HepG2 (cell line): Measurements from ENCODE around the gene YAP1. TPM values are rescaled to one million over a fixed set of nuclear protein-coding genes. Genes with fewer than 3 reads are reported as not detected.
A peak's percentile ranks its signal among the peaks of the same experiment; 100 is the strongest.

Experiments
- EEA1 ChIP-seq: sonication (generic); formaldehyde crosslinking; IDR thresholded peaks from 2 replicates; pipeline ENCODE4 v1.5.1; 2020; ENCODE audit warnings: mild to moderate bottlenecking, missing genetic modification reagents, borderline replicate concordance
- HMG20B ChIP-seq: conservative IDR thresholded peaks from 2 replicates; pipeline ENCODE4 v1.6.1; 2016; ENCODE audit warnings: missing genetic modification reagents, missing compliant biosample characterization
- ISL2 ChIP-seq: sonication (generic); formaldehyde crosslinking; IDR thresholded peaks from 2 replicates; pipeline ENCODE4 v1.5.0; 2020; ENCODE audit warnings: missing genetic modification reagents
- ISX ChIP-seq: sonication (generic); formaldehyde crosslinking; conservative IDR thresholded peaks from 2 replicates; pipeline ENCODE4 v1.5.0; 2020; ENCODE audit warnings: missing genetic modification reagents
- KLF13 ChIP-seq: sonication (generic); formaldehyde crosslinking; IDR thresholded peaks from 2 replicates; pipeline ENCODE4 v1.4.0; 2020; ENCODE audit warnings: mild to moderate bottlenecking, missing genetic modification reagents
- RAD21 ChIP-seq: fragments of 450-650 bp; formaldehyde crosslinking; IDR thresholded peaks from 2 replicates; pipeline ENCODE4 v1.5.0; 2020; ENCODE audit warnings: mild to moderate bottlenecking
- SSRP1 ChIP-seq: IDR thresholded peaks from 2 replicates; pipeline ENCODE4 v1.6.1; 2016; ENCODE audit warnings: control low read depth
- TBL1XR1 ChIP-seq: fragments of 150-350 bp; IDR thresholded peaks from 2 replicates; pipeline ENCODE4 v1.6.1; 2014; ENCODE audit warnings: borderline replicate concordance, low read length; ENCODE audit not compliant: partially characterized antibody
- ZBTB46 ChIP-seq: sonication (generic); formaldehyde crosslinking; IDR thresholded peaks from 2 replicates; pipeline ENCODE4 v1.4.0; 2020; ENCODE audit warnings: mild to moderate bottlenecking, missing genetic modification reagents, borderline replicate concordance
- ZFP82 ChIP-seq: sonication (generic); formaldehyde crosslinking; IDR thresholded peaks from 2 replicates; pipeline ENCODE4 v1.5.1; 2020; ENCODE audit warnings: mild to moderate bottlenecking, missing genetic modification reagents, borderline replicate concordance
- ZNF205 ChIP-seq: IDR thresholded peaks from 2 replicates; pipeline ENCODE4 v1.6.1; 2018; ENCODE audit warnings: missing biosample characterization, missing genetic modification reagents
- ZNF446 ChIP-seq: sonication (generic); formaldehyde crosslinking; IDR thresholded peaks from 2 replicates; pipeline ENCODE4 v1.5.0; 2020; ENCODE audit warnings: mild to moderate bottlenecking, missing genetic modification reagents
- ZNF530 ChIP-seq: sonication (generic); formaldehyde crosslinking; IDR thresholded peaks from 2 replicates; pipeline ENCODE4 v1.5.0; 2020; ENCODE audit warnings: low read depth, mild to moderate bottlenecking, missing genetic modification reagents
- ZNF543 ChIP-seq: sonication (generic); formaldehyde crosslinking; IDR thresholded peaks from 2 replicates; pipeline ENCODE4 v1.4.0; 2020; ENCODE audit warnings: mild to moderate bottlenecking, missing genetic modification reagents
- ZNF788 ChIP-seq: sonication (generic); formaldehyde crosslinking; IDR thresholded peaks from 2 replicates; pipeline ENCODE4 v1.5.0; 2020; ENCODE audit warnings: mild to moderate bottlenecking, missing genetic modification reagents, borderline replicate concordance
- polyA plus RNA-seq, 8 experiments: library from polyadenylated mRNA; depleted of rRNA in 3 of 8; stranded (reverse) in 7 of 8; unstranded in 1 of 8; fragments of >200 nt; fragmentation: Illumina TruSeq in 4 of 8; extraction: Trizol in 4 of 8; gene quantifications; 2 replicates each; pipeline versions ENCODE4 v1.2.1 to v1.2.3, GENCODE V29; 2011 to 2016; ENCODE audit warnings: low read depth in 4 of 8, missing spikeins in 1 of 8, mixed read lengths in 1 of 8; ENCODE audit not compliant: insufficient read depth in 1 of 8
- total RNA-seq, 5 experiments: library from RNA; depleted of rRNA; stranded (reverse); fragments of >200 nt; fragmentation: Illumina TruSeq; extraction: Trizol; gene quantifications; 2 replicates each; pipeline ENCODE4 v1.2.3, GENCODE V29; 2016; ENCODE audit warnings: low read depth in 1 of 5
- TF ChIP-seq, protein P1 (sequence below): sonication (generic); formaldehyde crosslinking; IDR thresholded peaks from one replicate; pipeline ENCODE4 v1.5.1; 2020; ENCODE audit warnings: mild to moderate bottlenecking, missing genetic modification reagents; ENCODE audit errors: not compliant biosample characterization
- TF ChIP-seq, protein P2 (sequence below): IDR thresholded peaks from 2 replicates; pipeline ENCODE4 v1.6.1; 2016
- TF ChIP-seq, protein P3 (sequence below): sonication (generic); formaldehyde crosslinking; IDR thresholded peaks from 2 replicates; pipeline ENCODE4 v1.5.0; 2020; ENCODE audit warnings: missing genetic modification reagents

YAP1 gene
- total and polyA plus RNA-seq, 2 of the 13 experiments (the other 11 are each of a cell fraction or from before 2014, with no cell fraction given) = 59.5 to 91.0 TPM

GRCh38 chr11:102186551-102187191 lies 76.4 kb downstream of the YAP1 start (continued):
- TF ChIP-seq, protein P1, sequence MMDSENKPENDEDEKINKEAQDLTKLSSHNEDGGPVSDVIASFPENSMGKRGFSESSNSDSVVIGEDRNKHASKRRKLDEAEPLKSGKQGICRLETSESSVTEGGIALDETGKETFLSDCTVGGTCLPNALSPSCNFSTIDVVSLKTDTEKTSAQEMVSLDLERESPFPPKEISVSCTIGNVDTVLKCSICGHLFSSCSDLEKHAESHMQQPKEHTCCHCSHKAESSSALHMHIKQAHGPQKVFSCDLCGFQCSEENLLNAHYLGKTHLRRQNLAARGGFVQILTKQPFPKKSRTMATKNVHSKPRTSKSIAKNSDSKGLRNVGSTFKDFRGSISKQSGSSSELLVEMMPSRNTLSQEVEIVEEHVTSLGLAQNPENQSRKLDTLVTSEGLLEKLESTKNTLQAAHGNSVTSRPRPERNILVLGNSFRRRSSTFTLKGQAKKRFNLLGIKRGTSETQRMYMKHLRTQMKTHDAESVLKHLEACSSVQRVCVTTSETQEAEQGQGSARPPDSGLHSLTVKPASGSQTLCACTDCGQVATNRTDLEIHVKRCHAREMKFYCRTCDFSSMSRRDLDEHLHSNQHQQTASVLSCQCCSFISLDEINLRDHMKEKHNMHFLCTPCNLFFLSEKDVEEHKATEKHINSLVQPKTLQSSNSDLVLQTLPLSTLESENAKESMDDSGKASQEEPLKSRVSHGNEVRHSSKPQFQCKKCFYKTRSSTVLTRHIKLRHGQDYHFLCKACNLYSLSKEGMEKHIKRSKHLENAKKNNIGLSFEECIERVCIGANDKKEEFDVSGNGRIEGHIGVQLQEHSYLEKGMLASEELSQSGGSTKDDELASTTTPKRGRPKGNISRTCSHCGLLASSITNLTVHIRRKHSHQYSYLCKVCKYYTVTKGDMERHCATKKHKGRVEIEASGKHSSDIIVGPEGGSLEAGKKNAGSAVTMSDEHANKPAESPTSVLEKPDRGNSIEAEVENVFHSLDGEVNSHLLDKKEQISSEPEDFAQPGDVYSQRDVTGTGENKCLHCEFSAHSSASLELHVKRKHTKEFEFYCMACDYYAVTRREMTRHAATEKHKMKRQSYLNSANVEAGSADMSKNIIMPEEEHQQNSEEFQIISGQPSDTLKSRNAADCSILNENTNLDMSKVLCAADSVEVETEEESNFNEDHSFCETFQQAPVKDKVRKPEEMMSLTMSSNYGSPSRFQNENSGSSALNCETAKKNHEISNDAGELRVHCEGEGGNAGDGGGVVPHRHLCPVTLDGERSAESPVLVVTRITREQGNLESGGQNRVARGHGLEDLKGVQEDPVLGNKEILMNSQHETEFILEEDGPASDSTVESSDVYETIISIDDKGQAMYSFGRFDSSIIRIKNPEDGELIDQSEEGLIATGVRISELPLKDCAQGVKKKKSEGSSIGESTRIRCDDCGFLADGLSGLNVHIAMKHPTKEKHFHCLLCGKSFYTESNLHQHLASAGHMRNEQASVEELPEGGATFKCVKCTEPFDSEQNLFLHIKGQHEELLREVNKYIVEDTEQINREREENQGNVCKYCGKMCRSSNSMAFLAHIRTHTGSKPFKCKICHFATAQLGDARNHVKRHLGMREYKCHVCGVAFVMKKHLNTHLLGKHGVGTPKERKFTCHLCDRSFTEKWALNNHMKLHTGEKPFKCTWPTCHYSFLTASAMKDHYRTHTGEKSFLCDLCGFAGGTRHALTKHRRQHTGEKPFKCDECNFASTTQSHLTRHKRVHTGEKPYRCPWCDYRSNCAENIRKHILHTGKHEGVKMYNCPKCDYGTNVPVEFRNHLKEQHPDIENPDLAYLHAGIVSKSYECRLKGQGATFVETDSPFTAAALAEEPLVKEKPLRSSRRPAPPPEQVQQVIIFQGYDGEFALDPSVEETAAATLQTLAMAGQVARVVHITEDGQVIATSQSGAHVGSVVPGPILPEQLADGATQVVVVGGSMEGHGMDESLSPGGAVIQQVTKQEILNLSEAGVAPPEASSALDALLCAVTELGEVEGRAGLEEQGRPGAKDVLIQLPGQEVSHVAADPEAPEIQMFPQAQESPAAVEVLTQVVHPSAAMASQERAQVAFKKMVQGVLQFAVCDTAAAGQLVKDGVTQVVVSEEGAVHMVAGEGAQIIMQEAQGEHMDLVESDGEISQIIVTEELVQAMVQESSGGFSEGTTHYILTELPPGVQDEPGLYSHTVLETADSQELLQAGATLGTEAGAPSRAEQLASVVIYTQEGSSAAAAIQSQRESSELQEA (CRISPR knock-in tag) = no peak
- no peak for TF ChIP-seq TBL1XR1
- no peak for TF ChIP-seq ZNF205 (CRISPR knock-in tag)
- TF ChIP-seq, protein P2, sequence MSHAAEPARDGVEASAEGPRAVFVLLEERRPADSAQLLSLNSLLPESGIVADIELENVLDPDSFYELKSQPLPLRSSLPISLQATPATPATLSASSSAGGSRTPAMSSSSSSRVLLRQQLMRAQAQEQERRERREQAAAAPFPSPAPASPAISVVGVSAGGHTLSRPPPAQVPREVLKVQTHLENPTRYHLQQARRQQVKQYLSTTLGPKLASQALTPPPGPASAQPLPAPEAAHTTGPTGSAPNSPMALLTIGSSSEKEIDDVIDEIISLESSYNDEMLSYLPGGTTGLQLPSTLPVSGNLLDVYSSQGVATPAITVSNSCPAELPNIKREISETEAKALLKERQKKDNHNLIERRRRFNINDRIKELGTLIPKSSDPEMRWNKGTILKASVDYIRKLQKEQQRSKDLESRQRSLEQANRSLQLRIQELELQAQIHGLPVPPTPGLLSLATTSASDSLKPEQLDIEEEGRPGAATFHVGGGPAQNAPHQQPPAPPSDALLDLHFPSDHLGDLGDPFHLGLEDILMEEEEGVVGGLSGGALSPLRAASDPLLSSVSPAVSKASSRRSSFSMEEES (CRISPR knock-in tag) = 0 out of 2 replicates have a peak, but pooled peaks have one; percentile 32
- peak; percentile 82 for TF ChIP-seq ISL2
- TF ChIP-seq RAD21 (CRISPR knock-in tag) = 0 out of 2 replicates have a peak, but pooled peaks have one; percentile 17
- TF ChIP-seq ZNF446 (CRISPR knock-in tag) = no peak
- no peak for TF ChIP-seq ZBTB46
- TF ChIP-seq ZNF543 (CRISPR knock-in tag) = no peak
- no peak for TF ChIP-seq ISX (CRISPR knock-in tag)
- TF ChIP-seq ZNF530 (CRISPR knock-in tag) = no peak
- TF ChIP-seq HMG20B = peak; percentile 76; the same call in 1 of the 2 replicates
- no peak for TF ChIP-seq ZFP82 (CRISPR knock-in tag)
- TF ChIP-seq KLF13 (CRISPR knock-in tag) = no peak
- TF ChIP-seq EEA1 (CRISPR knock-in tag) = no peak
- no peak for TF ChIP-seq ZNF788 (CRISPR knock-in tag)
- TF ChIP-seq, protein P3, sequence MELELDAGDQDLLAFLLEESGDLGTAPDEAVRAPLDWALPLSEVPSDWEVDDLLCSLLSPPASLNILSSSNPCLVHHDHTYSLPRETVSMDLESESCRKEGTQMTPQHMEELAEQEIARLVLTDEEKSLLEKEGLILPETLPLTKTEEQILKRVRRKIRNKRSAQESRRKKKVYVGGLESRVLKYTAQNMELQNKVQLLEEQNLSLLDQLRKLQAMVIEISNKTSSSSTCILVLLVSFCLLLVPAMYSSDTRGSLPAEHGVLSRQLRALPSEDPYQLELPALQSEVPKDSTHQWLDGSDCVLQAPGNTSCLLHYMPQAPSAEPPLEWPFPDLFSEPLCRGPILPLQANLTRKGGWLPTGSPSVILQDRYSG (CRISPR knock-in tag) = no peak
- TF ChIP-seq SSRP1 (CRISPR knock-in tag) = no peak
